GM10266 (cell line): Measurements from ENCODE around the gene PEMT.

ENCODE experiments used
- DNase-seq: peaks from one replicate; pipeline ENCODE4 v3.0.0; 2012; ENCODE audit errors: extremely low spot score
- CTCF ChIP-seq: IDR thresholded peaks from 2 replicates; pipeline ENCODE4 v1.5.1; 2012; ENCODE audit warnings: mild to moderate bottlenecking, low read depth; ENCODE audit not compliant: control insufficient read depth, insufficient read depth; ENCODE audit errors: missing control alignments

The PEMT gene

GRCh38 chr17:17503566-17504130 is 87.9 kb downstream of the PEMT start:
- no peak for TF ChIP-seq CTCF
- DNase-seq: no peak

GRCh38 chr17:17502741-17503565 is 88.6 kb downstream of the PEMT start:
- no peak for TF ChIP-seq CTCF
- no peak for DNase-seq

- DNase-seq: no peak
- no peak for TF ChIP-seq CTCF
Observed at GRCh38 chr17:17500999-17501605, 90.4 kb downstream of the PEMT start.

GRCh38 chr17:17499402-17500145 is 91.9 kb downstream of the PEMT start:
- no peak for DNase-seq
- no peak for TF ChIP-seq CTCF

- DNase-seq: no peak
- no peak for TF ChIP-seq CTCF
Observed at GRCh38 chr17:17498606-17499301, 92.8 kb downstream of the PEMT start.

- no peak for DNase-seq
- TF ChIP-seq CTCF: no peak
Observed at GRCh38 chr17:17497845-17498520, 93.5 kb downstream of the PEMT start.
